Stimulated activated memory B cell treated with anti-CD40 and anti-IgM and Interleukin-4, amounts not matched to agents 10 μg/mL and 1 μg/mL and 100 μg/mL, for 72 hours (primary cell): ENCODE results near the gene RFX7.
"Not testable (repeated sequence)": the region's sequence is repeated elsewhere in the genome, so short reads cannot be mapped to it uniquely, and the experiment has no call there.

Experiments
- ATAC-seq: fragments of 150-1000 bp; cut with Tn5 transposase; 2 replicates; pipeline ENCODE4 v1.10.0; 2021
- H3K27ac Mint-ChIP-seq: one replicate; pipeline ENCODE4 v1.8.0; 2022; ENCODE audit warnings: mild to moderate bottlenecking, mixed read lengths
- H3K27me3 Mint-ChIP-seq: one replicate; pipeline ENCODE4 v1.8.0; 2022; ENCODE audit warnings: mixed read lengths
- H3K36me3 Mint-ChIP-seq: one replicate; pipeline ENCODE4 v1.8.0; 2022; ENCODE audit warnings: mixed read lengths
- H3K4me1 Mint-ChIP-seq: one replicate; pipeline ENCODE4 v1.8.0; 2022; ENCODE audit warnings: mixed read lengths
- H3K4me3 Mint-ChIP-seq: one replicate; pipeline ENCODE4 v1.8.0; 2022; ENCODE audit warnings: mild to moderate bottlenecking, moderate library complexity, mixed read lengths
- H3K9me3 Mint-ChIP-seq: one replicate; pipeline ENCODE4 v1.8.0; 2022; ENCODE audit warnings: mixed read lengths

RFX7 gene

GRCh38 chr15:56227780-56228179, 15.9 kb downstream of the RFX7 start:
- Mint-ChIP-seq H3K27ac (no peak overlapping the region), H3K9me3 (peaks cover 17% of the 10 kb centered on the region), H3K27me3 (no peaks in the 10 kb centered on the region), H3K4me1 (peaks cover 8% of the 10 kb centered on the region), H3K36me3 (peaks cover 67% of the 10 kb centered on the region), H3K4me3 (no peak overlapping the region)
- no peak for ATAC-seq

DNA sequence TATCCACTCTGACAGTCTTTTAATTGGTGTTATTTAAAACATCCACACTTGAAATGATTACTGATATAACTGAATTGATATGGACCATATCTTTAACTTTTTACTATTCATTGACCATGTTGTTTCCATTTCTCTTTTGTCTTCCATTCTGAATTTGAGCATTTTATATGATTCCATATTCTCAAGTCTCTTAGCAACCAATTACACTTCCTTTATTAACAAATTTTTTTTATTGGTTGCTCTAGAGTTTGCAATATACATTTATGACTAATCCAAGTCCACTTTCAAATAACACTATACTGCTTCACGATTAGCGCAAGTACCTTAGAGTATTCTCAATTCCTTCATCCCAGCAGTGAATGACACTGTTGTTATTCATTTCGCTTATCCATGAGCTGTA, 16.4 kb downstream of the RFX7 start:
- Mint-ChIP-seq H3K4me3 (no peak overlapping the region), H3K4me1 (peaks cover 9% of the 10 kb centered on the region), H3K9me3 (peaks cover 19% of the 10 kb centered on the region), H3K27me3 (no peaks in the 10 kb centered on the region), H3K27ac (no peak overlapping the region), H3K36me3 (peaks cover 67% of the 10 kb centered on the region)
- ATAC-seq, result no peak

DNA sequence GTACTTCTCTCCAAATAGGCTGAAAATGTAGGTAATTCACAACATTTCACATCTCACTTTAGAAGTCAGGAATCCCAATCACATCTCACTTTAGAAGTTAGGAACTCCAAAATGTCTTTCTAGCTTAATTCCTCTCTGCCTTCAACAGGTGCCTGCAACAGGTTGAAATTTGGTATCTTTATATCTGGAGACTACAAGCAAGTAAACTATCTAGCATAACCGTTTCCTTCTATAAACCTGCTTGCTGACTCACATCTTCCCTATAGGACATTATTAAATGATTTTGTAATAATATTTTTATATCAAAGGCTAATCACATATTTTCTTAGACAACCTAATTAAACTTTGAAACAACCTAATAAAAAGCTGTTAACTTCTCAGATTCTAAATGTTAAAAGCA, 18.2 kb downstream of the RFX7 start:
- Mint-ChIP-seq H3K4me1 (peaks cover 19% of the 10 kb centered on the region), H3K36me3 (peaks cover 59% of the 10 kb centered on the region), H3K9me3 (peaks cover 17% of the 10 kb centered on the region)

GRCh38 chr15:56222302-56222701, 21.4 kb downstream of the RFX7 start:
- Mint-ChIP-seq H3K27ac (no peak overlapping the region), H3K9me3 (peaks cover 12% of the 10 kb centered on the region), H3K4me1 (peaks cover 12% of the 10 kb centered on the region), H3K4me3 (no peak overlapping the region), H3K36me3 (peaks cover 49% of the 10 kb centered on the region), H3K27me3 (no peaks in the 10 kb centered on the region)
- no peak for ATAC-seq

More for the DNA sequence above, 18.2 kb downstream of the RFX7 start:
- no peaks in the 10 kb centered on the region for H3K27me3 Mint-ChIP-seq
- H3K4me3 Mint-ChIP-seq, result no peak overlapping the region
- H3K27ac Mint-ChIP-seq, result no peak overlapping the region
- ATAC-seq, result no peak

GRCh38 chr15:56217341-56217740, 26.3 kb downstream of the RFX7 start:
- H3K9me3 Mint-ChIP-seq, result peaks cover 13% of the 10 kb centered on the region
- peaks cover 47% of the 10 kb centered on the region for H3K36me3 Mint-ChIP-seq
- ATAC-seq, result no peak

GRCh38 chr15:56215769-56216168, 27.9 kb downstream of the RFX7 start:
- no peak overlapping the region for H3K4me3 Mint-ChIP-seq
- peaks cover 14% of the 10 kb centered on the region for H3K4me1 Mint-ChIP-seq
- H3K27me3 Mint-ChIP-seq, result no peaks in the 10 kb centered on the region
- no peak for ATAC-seq
- peaks cover 52% of the 10 kb centered on the region for H3K36me3 Mint-ChIP-seq
- peaks cover 25% of the 10 kb centered on the region for H3K9me3 Mint-ChIP-seq
- H3K27ac Mint-ChIP-seq, result no peak overlapping the region

More at GRCh38 chr15:56217341-56217740, 26.3 kb downstream of the RFX7 start:
- Mint-ChIP-seq H3K4me3 (no peak overlapping the region), H3K27me3 (no peaks in the 10 kb centered on the region), H3K27ac (no peak overlapping the region), H3K4me1 (peaks cover 10% of the 10 kb centered on the region)

- Mint-ChIP-seq H3K4me3 (no peak overlapping the region), H3K27ac (peak overlapping the region; percentile 53), H3K9me3 (peaks cover 20% of the 10 kb centered on the region), H3K27me3 (no peaks in the 10 kb centered on the region), H3K4me1 (peaks cover 47% of the 10 kb centered on the region), H3K36me3 (peaks cover 53% of the 10 kb centered on the region)
- no peak for ATAC-seq
These were observed 31.6 kb downstream of the RFX7 start for GRCh38 chr15:56211960-56212550.

GRCh38 chr15:56211064-56211463, 32.6 kb downstream of the RFX7 start:
- H3K4me1 Mint-ChIP-seq, result peaks cover 57% of the 10 kb centered on the region
- no peak overlapping the region for H3K4me3 Mint-ChIP-seq
- peaks cover 57% of the 10 kb centered on the region for H3K36me3 Mint-ChIP-seq
- ATAC-seq, result no peak
- H3K27ac Mint-ChIP-seq, result peak overlapping the region; percentile 53
- H3K27me3 Mint-ChIP-seq, result no peaks in the 10 kb centered on the region
- H3K9me3 Mint-ChIP-seq, result peaks cover 20% of the 10 kb centered on the region

DNA sequence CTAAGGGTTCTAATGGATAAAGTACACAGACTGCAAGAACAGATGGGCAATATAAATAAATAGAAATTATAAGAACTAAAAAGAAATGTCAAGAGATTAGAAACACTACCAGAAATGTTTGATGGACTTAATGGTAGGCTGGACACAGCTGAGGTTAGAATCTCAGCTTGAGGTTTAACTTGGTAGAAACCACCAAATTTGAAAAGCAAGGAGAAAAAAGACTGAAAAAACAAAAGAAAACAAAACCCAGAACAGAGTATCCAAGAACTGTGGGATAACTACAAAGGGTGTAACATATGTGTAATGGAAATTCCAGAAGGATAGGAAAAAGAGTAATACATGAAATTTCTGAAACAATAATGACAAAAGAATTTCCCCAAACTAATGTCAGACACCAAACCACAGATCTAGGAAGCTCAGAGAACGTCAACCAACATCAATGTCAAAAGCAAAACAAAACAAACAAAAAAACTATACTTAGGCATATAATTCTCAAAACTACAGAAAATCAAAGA, 35.0 kb downstream of the RFX7 start:
- Mint-ChIP-seq H3K9me3 (peaks cover 20% of the 10 kb centered on the region), H3K4me1 (peaks cover 81% of the 10 kb centered on the region), H3K36me3 (peaks cover 52% of the 10 kb centered on the region), H3K27ac (peak overlapping the region; percentile 79), H3K4me3 (peak overlapping the region; percentile 66), H3K27me3 (no peaks in the 10 kb centered on the region)
- ATAC-seq, result no peak

- Mint-ChIP-seq H3K27ac (peak overlapping the region; percentile 79), H3K36me3 (peaks cover 47% of the 10 kb centered on the region), H3K4me3 (peak overlapping the region; percentile 51), H3K9me3 (peaks cover 17% of the 10 kb centered on the region), H3K4me1 (peaks cover 83% of the 10 kb centered on the region), H3K27me3 (no peaks in the 10 kb centered on the region)
- ATAC-seq, result no peak
These were observed 35.5 kb downstream of the RFX7 start for GRCh38 chr15:56208185-56208584.

DNA sequence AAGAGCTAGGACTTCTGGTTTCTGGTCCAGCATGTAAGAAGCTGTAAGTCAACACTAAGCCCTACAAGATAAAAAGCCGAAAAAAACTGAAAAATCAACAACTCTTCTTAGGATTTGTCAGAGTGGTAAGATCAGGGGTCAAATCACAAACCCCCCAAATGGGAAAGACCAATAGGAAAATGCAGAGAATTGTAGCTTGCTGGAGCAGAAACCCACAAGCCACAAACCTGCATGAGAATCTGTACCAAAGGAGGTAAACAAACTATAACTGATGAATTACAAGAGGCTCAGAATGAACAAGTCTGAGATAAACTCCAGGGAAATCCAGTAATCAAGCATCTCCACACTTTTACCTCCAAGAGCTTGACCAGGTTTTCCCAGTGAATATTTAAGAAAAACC, 36.0 kb downstream of the RFX7 start:
- peaks cover 17% of the 10 kb centered on the region for H3K9me3 Mint-ChIP-seq
- H3K27ac Mint-ChIP-seq, result peak overlapping the region; percentile 79
- H3K4me3 Mint-ChIP-seq, result peak overlapping the region; percentile 51
- peak; percentile 72 for ATAC-seq
- no peaks in the 10 kb centered on the region for H3K27me3 Mint-ChIP-seq
- peaks cover 45% of the 10 kb centered on the region for H3K36me3 Mint-ChIP-seq
- peaks cover 87% of the 10 kb centered on the region for H3K4me1 Mint-ChIP-seq

DNA sequence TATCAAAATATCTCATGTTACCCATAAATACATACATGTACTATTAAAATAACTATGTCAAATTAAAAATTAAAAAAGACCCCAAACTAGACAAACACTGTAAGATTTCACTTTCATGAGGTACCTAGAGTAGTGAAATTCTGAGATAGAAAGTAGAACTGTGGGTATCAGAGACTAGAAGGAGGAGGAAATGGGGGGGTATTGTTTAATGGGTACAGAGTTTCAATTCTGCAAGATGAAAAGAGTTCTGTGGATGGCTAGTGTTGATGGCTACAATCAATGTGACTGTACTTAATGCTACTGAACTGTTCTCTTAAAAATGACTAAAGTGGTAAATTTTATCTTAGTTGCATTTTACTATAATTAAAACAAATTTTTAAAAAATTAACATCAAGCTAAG, 36.6 kb downstream of the RFX7 start:
- peaks cover 39% of the 10 kb centered on the region for H3K36me3 Mint-ChIP-seq
- no peaks in the 10 kb centered on the region for H3K27me3 Mint-ChIP-seq
- H3K27ac Mint-ChIP-seq, result peak overlapping the region; percentile 79
- H3K4me1 Mint-ChIP-seq, result peaks cover 90% of the 10 kb centered on the region
- H3K9me3 Mint-ChIP-seq, result peaks cover 14% of the 10 kb centered on the region
- H3K4me3 Mint-ChIP-seq, result no peak overlapping the region
- peak; percentile 84 for ATAC-seq

DNA sequence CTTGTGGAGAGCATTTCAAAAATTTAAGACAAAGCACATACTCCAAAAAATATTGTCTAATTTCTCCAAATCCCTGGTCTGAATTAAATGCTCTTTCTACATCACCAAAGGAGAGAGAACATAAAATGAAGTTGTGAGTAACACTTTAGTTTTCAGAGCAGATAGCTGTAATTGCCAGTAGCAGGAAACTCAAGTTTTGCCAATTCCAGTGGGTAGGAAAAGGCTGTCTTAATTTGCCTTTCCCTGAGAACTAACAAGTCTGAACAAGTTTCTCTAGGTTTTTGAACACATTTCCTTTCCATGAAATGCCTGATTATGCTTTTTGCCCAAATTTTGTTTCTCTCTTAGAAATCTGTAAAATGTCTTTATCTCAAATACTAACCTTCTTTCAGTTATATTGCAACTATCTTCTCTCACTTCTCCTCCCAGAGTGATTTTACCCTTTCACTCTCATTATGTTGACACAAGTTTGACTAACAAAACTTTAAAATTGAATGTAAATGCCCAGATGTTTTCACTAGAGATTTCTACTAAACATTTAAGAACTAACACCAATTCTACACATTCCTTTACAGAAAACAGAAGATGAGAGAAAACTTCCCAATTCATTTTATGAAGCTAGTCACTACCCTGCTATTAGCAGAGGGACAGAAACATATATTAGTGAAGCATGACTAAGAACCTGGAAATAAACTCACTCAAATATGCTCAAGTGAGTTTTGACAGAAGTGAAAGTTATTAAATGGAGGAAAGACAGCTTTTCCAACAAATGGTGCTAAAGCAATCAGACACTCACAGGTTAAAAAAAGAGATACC, 38.4 kb downstream of the RFX7 start:
- peak overlapping the region; percentile 25 for H3K4me3 Mint-ChIP-seq
- H3K4me1 Mint-ChIP-seq, result peaks cover 81% of the 10 kb centered on the region
- peaks cover 25% of the 10 kb centered on the region for H3K36me3 Mint-ChIP-seq
- no peaks in the 10 kb centered on the region for H3K27me3 Mint-ChIP-seq
- H3K27ac Mint-ChIP-seq, result peak overlapping the region; percentile 79
- ATAC-seq, result no peak
- no peaks in the 10 kb centered on the region for H3K9me3 Mint-ChIP-seq

DNA sequence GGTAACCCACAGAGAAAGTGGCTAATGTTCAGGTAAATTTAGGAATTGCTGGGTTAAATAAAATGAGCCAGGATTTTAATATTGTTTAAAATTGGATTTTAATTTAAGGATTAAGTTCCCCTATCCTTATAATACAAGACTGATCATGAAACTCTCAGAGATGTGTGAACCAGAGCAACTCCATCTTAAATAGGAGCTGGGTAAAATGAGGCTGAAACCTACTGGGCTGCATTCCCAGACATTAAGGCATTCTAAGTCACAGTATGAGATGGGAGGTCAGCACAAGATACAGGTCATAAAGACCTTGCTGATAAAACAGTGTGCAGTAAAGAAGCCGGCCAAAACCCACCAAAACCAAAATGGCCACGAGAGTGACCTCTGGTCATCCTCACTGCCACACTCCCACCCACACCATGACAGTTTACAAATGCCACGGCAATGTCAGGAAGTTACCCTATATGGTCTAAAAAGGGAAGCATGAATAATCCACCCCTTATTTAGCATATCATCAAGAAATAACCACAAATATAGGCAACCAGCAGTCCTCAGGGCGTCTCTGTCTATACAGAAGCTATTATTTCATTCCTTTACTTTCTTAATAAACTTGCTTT, 40.3 kb downstream of the RFX7 start:
- H3K27ac Mint-ChIP-seq, H3K36me3 Mint-ChIP-seq, H3K4me3 Mint-ChIP-seq, H3K27me3 Mint-ChIP-seq, H3K9me3 Mint-ChIP-seq, ATAC-seq: not testable (repeated sequence)
- H3K4me1 Mint-ChIP-seq, result peaks cover 68% of the 10 kb centered on the region

- Mint-ChIP-seq H3K27ac (no peak overlapping the region), H3K9me3 (no peaks in the 10 kb centered on the region)
These were observed 41.0 kb downstream of the RFX7 start for GRCh38 chr15:56202701-56203100.

More at GRCh38 chr15:56202701-56203100, 41.0 kb downstream of the RFX7 start:
- peaks cover 10% of the 10 kb centered on the region for H3K36me3 Mint-ChIP-seq
- peaks cover 65% of the 10 kb centered on the region for H3K4me1 Mint-ChIP-seq
- ATAC-seq, result no peak
- no peaks in the 10 kb centered on the region for H3K27me3 Mint-ChIP-seq
- no peak overlapping the region for H3K4me3 Mint-ChIP-seq
